MM.1S (cell line): ENCODE results near the gene SLC6A20.

Source experiments
- EZH2 ChIP-seq: fragments of 300-600 bp; sonication (generic); optimal IDR thresholded peaks from 2 replicates; pipeline ENCODE3; 2017; ENCODE audit warnings: low read depth, mild to moderate bottlenecking, antibody characterized with exemption, low read length, mixed read lengths
- TF ChIP-seq, protein P1 (sequence below): fragments of 300-600 bp; sonication (generic); IDR thresholded peaks from 2 replicates; pipeline ENCODE4 v1.5.1; 2016; ENCODE audit warnings: antibody characterized with exemption, low read length, mixed read lengths

DNA sequence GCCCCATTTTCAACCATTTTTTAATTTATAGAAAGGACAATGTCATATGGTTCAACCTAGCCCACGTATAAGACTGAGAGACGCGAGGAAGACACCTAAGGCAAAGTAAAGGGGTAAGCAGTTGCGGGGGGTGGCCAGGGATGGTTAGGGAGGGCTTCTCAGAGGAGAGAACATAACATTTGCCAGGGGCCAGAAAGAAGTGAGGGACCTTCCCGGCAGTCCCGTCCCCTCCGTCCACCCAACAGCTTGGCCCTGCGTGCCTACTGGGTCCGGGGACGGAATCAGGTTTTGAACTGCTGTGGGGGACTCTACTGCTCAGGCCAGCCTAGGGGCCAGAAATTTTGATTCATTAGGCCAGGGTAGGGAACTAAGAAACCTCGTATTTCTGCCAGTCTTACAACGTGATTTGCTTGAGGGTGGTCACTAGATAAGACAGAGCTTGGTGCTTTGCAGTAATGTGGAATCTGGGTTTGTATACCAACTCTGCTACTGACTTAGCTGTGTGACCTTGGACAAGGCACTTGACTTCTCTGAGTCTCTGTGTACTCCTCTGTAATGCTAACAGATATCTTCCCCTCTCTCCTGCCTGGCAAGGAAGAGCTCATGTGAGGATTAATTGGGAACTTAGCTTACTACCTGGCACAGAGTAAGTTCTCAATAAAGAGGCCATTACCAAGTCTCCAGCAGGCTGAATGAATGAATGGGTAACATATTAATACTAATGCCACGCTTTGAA is 734 bp upstream of the SLC6A20 start:
- TF ChIP-seq, protein P1, sequence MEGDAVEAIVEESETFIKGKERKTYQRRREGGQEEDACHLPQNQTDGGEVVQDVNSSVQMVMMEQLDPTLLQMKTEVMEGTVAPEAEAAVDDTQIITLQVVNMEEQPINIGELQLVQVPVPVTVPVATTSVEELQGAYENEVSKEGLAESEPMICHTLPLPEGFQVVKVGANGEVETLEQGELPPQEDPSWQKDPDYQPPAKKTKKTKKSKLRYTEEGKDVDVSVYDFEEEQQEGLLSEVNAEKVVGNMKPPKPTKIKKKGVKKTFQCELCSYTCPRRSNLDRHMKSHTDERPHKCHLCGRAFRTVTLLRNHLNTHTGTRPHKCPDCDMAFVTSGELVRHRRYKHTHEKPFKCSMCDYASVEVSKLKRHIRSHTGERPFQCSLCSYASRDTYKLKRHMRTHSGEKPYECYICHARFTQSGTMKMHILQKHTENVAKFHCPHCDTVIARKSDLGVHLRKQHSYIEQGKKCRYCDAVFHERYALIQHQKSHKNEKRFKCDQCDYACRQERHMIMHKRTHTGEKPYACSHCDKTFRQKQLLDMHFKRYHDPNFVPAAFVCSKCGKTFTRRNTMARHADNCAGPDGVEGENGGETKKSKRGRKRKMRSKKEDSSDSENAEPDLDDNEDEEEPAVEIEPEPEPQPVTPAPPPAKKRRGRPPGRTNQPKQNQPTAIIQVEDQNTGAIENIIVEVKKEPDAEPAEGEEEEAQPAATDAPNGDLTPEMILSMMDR: no peak
- no peak for TF ChIP-seq EZH2
